ENCODE measurements around the gene ASPRV1. TPM values are rescaled to one million over a fixed set of nuclear protein-coding genes. Genes with fewer than 3 reads are reported as not detected.
A peak's percentile ranks its signal among the peaks of the same experiment; 100 is the strongest.

Gene ASPRV1
- total and polyA plus RNA-seq, 4 donors: 0.19 to 0.75 (median 0.23) TPM

DNA sequence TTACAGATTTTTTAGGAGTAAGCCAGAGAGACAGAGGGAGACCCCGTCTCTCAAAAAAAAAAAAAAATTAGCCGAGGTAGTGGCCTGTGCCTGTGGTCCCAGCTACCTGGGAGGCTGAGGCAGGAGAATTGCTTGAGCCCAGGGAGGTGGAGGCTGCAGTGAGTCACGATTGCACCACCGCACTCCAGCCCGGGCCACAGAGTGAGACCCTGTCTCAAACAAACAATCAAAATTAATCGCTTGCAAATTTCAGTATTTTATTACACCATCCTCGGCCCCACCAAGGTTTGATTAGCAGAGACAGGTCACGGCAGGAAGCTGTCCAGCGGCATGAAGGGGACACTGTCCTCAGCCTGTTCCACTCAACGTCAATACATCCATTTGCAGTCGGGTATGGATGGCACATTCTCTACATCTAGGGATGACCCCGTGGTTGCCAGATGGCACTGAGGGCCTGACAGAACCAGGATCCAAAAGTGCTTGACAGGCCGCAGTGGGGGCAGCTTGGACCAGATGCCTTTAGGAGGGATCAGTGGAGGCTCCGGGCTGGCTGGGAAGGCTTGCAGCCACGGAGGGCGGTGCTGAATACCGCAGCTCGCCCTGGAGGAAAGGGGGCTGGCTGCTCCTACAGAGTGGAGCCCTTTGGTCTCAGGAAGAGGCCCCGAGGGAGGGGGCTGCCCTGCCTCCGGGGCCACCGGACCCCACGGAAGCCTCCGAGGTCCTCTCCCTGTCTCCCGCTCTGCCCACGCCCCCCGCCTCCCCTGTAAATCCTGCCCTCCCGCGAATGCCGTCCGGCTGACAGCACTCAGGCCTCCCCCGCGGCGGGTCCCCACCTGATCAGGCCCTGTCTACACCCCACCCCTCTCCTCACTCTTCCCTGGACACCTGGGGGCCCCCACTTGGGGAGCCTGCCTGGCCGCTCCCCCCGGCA lies 13.1 kb downstream of the ASPRV1 start:
- peaks cover 0 to 3% (median under 1%) of the 10 kb centered on the region in 4 donors for H3K36me3 ChIP-seq (ENCODE audit: control insufficient read depth in 4 of 4, insufficient read depth in 3 of 4, low read depth in 1 of 4, low read length in 3 of 4)
- H3K27ac ChIP-seq (ENCODE audit: low read depth in 1 of 2, low read length in 2 of 2): peak overlapping the region in 1 of 2 donors; percentile 54
- WGBS: 67% methylated on average over 35 of the region's 35 CpGs
- H3K9ac ChIP-seq (ENCODE audit: low read depth in 1 of 2, low read length in 2 of 2): no peak overlapping the region
- TF ChIP-seq, protein P1, sequence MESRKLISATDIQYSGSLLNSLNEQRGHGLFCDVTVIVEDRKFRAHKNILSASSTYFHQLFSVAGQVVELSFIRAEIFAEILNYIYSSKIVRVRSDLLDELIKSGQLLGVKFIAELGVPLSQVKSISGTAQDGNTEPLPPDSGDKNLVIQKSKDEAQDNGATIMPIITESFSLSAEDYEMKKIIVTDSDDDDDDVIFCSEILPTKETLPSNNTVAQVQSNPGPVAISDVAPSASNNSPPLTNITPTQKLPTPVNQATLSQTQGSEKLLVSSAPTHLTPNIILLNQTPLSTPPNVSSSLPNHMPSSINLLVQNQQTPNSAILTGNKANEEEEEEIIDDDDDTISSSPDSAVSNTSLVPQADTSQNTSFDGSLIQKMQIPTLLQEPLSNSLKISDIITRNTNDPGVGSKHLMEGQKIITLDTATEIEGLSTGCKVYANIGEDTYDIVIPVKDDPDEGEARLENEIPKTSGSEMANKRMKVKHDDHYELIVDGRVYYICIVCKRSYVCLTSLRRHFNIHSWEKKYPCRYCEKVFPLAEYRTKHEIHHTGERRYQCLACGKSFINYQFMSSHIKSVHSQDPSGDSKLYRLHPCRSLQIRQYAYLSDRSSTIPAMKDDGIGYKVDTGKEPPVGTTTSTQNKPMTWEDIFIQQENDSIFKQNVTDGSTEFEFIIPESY (IDR thresholded peaks at IDR 0.05): no peak
- TF ChIP-seq JUND (IDR thresholded peaks at IDR 0.05) (no peak), SP1 (IDR thresholded peaks at IDR 0.05) (no peak)
- H3K4me3 ChIP-seq (ENCODE audit: low read depth in 1 of 3, low read length in 3 of 3): no peak overlapping the region
- H3K27me3 ChIP-seq (ENCODE audit: control insufficient read depth in 4 of 4, insufficient read depth in 4 of 4, low read length in 3 of 4): no peaks in the 10 kb centered on the region
- no peaks in the 10 kb centered on the region for H3K9me3 ChIP-seq (ENCODE audit: control insufficient read depth in 4 of 4, low read length in 3 of 4)
- no peaks in the 10 kb centered on the region for H3K4me1 ChIP-seq (ENCODE audit: control insufficient read depth in 4 of 4, insufficient read depth in 4 of 4, low read length in 3 of 4)
- peak; percentile 31 for DNase-seq (ENCODE audit: low spot score)

DNA sequence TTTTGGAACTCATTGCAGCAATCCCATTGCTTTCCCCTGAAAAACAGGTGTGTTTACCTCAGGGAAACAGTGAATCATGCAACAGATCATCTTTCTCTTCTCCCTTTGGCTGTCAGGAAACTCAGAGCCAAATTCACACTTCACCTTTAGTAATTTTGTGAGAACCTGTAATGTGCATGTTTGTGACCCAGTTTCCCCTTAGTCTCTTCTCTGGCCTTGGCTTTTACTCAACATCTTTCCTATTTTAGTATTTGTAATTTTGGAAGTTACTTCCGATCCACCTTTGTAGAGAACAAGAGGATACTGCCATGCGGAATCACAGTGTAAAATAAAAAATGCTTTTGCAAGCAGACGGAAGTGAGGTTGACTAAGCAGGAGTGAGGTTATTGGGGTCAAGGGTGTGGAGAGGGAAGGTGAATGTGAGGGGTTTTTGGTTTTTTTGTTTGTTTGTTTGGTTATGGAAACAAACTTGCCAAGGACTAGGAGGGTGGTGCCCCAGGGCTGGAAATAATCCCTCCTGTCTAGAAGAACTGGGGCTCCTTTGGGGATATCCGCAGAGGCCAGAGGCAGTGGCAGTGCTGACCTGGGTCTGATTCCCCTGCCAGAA lies 14.0 kb downstream of the ASPRV1 start:
- 91% methylated on average over 4 of the region's 4 CpGs for WGBS
- Histone ChIP-seq H3K4me3 (ENCODE audit: low read depth in 1 of 3, low read length in 3 of 3) (no peak overlapping the region), H3K4me1 (ENCODE audit: control insufficient read depth in 4 of 4, insufficient read depth in 4 of 4, low read length in 3 of 4) (no peaks in the 10 kb centered on the region), H3K27me3 (ENCODE audit: control insufficient read depth in 4 of 4, insufficient read depth in 4 of 4, low read length in 3 of 4) (no peaks in the 10 kb centered on the region), H3K36me3 (ENCODE audit: control insufficient read depth in 4 of 4, insufficient read depth in 3 of 4, low read depth in 1 of 4, low read length in 3 of 4) (peaks cover 0 to 10% (median 4%) of the 10 kb centered on the region in 4 donors), H3K9ac (ENCODE audit: low read depth in 1 of 2, low read length in 2 of 2) (no peak overlapping the region), H3K9me3 (ENCODE audit: control insufficient read depth in 4 of 4, low read length in 3 of 4) (no peaks in the 10 kb centered on the region), H3K27ac (ENCODE audit: low read depth in 1 of 2, low read length in 2 of 2) (peak overlapping the region; percentile 5 to 54)
- DNase-seq (ENCODE audit: low spot score): no peak
- TF ChIP-seq, protein P1 (IDR thresholded peaks at IDR 0.05): no peak
- TF ChIP-seq FOXA2 (IDR thresholded peaks at IDR 0.05) (no peak), RAD21 (IDR thresholded peaks at IDR 0.05) (no peak), FOXA1 (IDR thresholded peaks at IDR 0.05) (no peak), HNF4G (IDR thresholded peaks at IDR 0.05) (no peak), YY1 (IDR thresholded peaks at IDR 0.05) (no peak), TAF1 (conservative IDR thresholded peaks at IDR 0.05) (no peak)

DNA sequence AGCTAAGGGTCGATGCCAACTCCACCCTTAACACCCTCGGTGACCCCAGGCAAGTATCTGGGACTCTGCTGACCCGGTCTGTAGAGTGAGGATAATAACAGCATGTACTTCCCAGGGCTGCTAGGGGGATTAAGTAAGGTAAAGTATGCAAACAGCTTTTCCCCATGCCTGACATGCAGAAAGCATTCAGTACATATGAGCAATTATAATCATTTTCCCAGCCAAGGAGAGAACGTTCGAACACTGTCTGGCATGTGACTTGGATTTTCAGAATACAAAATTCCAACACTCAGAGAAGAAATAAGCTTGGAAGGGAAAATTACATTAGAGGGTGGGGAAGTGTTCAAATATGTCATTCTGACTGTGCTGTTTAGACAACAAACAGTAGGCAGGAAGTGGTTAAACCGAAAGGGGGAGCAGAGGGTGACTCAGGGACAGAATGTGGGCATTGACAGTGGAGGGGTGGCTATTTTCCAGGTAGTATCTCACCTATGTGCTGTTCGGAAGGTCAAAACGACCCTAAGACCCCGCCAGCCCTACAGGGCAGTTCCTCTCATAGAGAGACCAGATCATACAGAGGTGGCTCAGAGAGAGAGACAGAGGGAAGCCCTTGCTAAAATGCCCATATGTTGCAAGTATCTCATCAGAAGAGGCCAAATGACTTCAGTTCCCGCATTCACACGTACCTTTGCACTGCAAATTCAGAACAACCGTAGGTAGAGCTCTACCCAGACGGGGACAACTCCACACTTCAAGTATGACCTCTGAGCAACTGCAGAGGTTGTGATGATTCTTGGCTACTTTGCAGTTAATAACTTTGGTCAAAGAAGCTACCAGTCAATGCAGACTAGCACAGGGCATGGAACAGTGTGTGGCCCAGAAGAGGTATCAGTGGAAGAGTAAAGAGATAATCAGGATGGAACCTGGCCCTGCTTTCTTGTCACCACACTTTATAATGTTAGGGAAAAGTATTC lies 14.8 kb downstream of the ASPRV1 start:
- Histone ChIP-seq H3K9ac (ENCODE audit: low read depth in 1 of 2, low read length in 2 of 2) (no peak overlapping the region), H3K27me3 (ENCODE audit: control insufficient read depth in 4 of 4, insufficient read depth in 4 of 4, low read length in 3 of 4) (no peaks in the 10 kb centered on the region), H3K4me1 (ENCODE audit: control insufficient read depth in 4 of 4, insufficient read depth in 4 of 4, low read length in 3 of 4) (no peaks in the 10 kb centered on the region), H3K9me3 (ENCODE audit: control insufficient read depth in 4 of 4, low read length in 3 of 4) (no peaks in the 10 kb centered on the region), H3K4me3 (ENCODE audit: low read depth in 1 of 3, low read length in 3 of 3) (no peak overlapping the region), H3K36me3 (ENCODE audit: control insufficient read depth in 4 of 4, insufficient read depth in 3 of 4, low read depth in 1 of 4, low read length in 3 of 4) (peaks cover 0 to 16% (median 8%) of the 10 kb centered on the region in 4 donors), H3K27ac (ENCODE audit: low read depth in 1 of 2, low read length in 2 of 2) (peak overlapping the region; percentile 25 to 54)
- 76% methylated on average over 13 of the region's 13 CpGs for WGBS
- no peak for TF ChIP-seq RXRA (IDR thresholded peaks at IDR 0.05)
- no peak for TF ChIP-seq HNF4A (conservative IDR thresholded peaks at IDR 0.05)
- TF ChIP-seq, protein P2, sequence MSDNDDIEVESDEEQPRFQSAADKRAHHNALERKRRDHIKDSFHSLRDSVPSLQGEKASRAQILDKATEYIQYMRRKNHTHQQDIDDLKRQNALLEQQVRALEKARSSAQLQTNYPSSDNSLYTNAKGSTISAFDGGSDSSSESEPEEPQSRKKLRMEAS (IDR thresholded peaks at IDR 0.05): no peak
- TF ChIP-seq EGR1 (IDR thresholded peaks at IDR 0.05; ENCODE audit: low read depth in 2 of 2): no peak
- no peak for DNase-seq (ENCODE audit: low spot score)

All from liver (tissue), 9 donors.